ENCODE measurements around the gene SLC6A6. TPM values are rescaled to one million over a fixed set of nuclear protein-coding genes. Genes with fewer than 3 reads are reported as not detected.

SLC6A6 gene
- total RNA-seq, 2 donors from 2014 or later: 43.1 to 56.5 TPM

DNA sequence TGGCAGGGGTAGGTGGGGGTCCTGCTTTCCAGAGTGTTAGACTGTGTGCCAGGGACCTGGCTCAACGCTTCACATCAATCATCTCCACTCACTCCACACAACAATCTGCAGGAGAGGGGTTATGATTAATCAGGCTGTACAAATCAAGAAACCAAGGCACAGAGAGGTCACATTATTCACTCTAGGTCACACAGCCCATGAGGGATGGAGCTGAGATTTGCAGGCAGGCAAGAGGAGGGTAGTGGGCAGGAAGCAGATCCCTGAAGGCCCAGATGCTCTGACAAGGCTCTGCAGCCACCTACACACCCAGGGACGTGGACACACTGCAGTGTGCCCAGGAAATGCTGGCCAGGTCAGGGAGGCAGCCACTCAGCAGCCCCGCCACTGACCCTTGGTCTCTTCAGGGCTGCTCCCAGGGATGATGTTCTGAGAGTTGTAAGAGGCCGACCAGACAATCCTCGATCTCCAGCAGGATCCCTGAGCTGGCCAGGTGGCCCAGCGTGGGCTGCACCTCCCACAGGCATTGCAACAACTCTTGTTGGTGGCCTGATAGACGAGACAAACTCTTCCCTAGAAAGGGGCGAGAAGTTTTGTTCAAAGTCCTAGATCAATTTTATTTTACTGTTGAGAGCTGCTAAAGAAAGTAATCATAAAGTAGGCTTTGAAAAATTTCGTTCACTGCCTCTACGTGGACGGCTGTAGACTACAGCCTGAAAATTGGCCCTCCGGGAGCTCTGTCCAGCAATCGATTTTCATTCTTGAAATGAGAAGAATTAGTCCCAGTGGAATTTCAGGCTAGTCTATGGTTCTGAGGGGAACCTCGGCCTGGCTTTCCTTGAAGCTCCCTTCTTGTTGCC is 4.2 kb upstream of the SLC6A6 start:
- TF ChIP-seq, protein P1, sequence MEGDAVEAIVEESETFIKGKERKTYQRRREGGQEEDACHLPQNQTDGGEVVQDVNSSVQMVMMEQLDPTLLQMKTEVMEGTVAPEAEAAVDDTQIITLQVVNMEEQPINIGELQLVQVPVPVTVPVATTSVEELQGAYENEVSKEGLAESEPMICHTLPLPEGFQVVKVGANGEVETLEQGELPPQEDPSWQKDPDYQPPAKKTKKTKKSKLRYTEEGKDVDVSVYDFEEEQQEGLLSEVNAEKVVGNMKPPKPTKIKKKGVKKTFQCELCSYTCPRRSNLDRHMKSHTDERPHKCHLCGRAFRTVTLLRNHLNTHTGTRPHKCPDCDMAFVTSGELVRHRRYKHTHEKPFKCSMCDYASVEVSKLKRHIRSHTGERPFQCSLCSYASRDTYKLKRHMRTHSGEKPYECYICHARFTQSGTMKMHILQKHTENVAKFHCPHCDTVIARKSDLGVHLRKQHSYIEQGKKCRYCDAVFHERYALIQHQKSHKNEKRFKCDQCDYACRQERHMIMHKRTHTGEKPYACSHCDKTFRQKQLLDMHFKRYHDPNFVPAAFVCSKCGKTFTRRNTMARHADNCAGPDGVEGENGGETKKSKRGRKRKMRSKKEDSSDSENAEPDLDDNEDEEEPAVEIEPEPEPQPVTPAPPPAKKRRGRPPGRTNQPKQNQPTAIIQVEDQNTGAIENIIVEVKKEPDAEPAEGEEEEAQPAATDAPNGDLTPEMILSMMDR (conservative IDR thresholded peaks at IDR 0.05): no peak
- Mint-ChIP-seq H3K4me1 (peaks cover 3% of the 10 kb centered on the region), H3K36me3 (ENCODE audit: low read depth) (no peaks in the 10 kb centered on the region), H3K4me3 (no peak overlapping the region), H3K27ac (no peak overlapping the region), H3K27me3 (ENCODE audit: insufficient read depth) (peaks cover 10% of the 10 kb centered on the region), H3K9me3 (no peaks in the 10 kb centered on the region)
- Histone ChIP-seq H3K36me3 (ENCODE audit: control insufficient read depth, insufficient read depth, low read length) (no peaks in the 10 kb centered on the region), H3K4me1 (ENCODE audit: control insufficient read depth, insufficient read depth, low read length) (peaks cover 3% of the 10 kb centered on the region), H3K9ac (ENCODE audit: extremely low read depth, low read length, poor library complexity, severe bottlenecking) (no peak overlapping the region), H3K27me3 (ENCODE audit: control insufficient read depth, insufficient read depth, low read length, poor library complexity, severe bottlenecking) (no peaks in the 10 kb centered on the region), H3K27ac (ENCODE audit: low read depth, low read length) (no peak overlapping the region), H3K9me3 (ENCODE audit: control insufficient read depth, low read length) (no peaks in the 10 kb centered on the region), H3K4me3 (ENCODE audit: low read length) (no peak overlapping the region)
- 84 to 88% methylated on average over 11 to 14 of the region's 14 CpGs for WGBS, 2 experiments (ENCODE audit: insufficient coverage in 1 of 2, insufficient read length in 1 of 2)
- DNase-seq: no peak

DNA sequence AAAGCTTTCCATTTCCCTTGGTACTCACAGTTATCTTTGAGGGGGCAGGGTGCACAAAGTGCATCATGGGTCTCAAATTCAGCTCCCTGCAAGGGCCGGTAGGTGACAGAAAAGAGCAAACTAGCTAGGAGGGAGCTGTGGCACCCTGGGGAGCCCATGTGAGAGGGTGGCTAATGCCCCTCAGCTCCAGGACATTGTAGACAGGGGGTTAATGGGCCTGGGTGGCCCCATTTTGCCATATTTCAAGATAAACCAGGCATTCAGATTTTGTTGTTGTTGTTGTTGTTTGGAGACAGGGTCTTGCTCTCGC is 3.7 kb upstream of the SLC6A6 start:
- Histone ChIP-seq H3K9me3 (ENCODE audit: control insufficient read depth, low read length) (no peaks in the 10 kb centered on the region), H3K4me1 (ENCODE audit: control insufficient read depth, insufficient read depth, low read length) (peaks cover 3% of the 10 kb centered on the region), H3K36me3 (ENCODE audit: control insufficient read depth, insufficient read depth, low read length) (no peaks in the 10 kb centered on the region), H3K27ac (ENCODE audit: low read depth, low read length) (no peak overlapping the region), H3K27me3 (ENCODE audit: control insufficient read depth, insufficient read depth, low read length, poor library complexity, severe bottlenecking) (no peaks in the 10 kb centered on the region), H3K9ac (ENCODE audit: extremely low read depth, low read length, poor library complexity, severe bottlenecking) (no peak overlapping the region), H3K4me3 (ENCODE audit: low read length) (no peak overlapping the region)
- Mint-ChIP-seq H3K4me3 (no peak overlapping the region), H3K4me1 (peaks cover 2% of the 10 kb centered on the region), H3K27ac (no peak overlapping the region), H3K36me3 (ENCODE audit: low read depth) (no peaks in the 10 kb centered on the region), H3K9me3 (no peaks in the 10 kb centered on the region), H3K27me3 (ENCODE audit: insufficient read depth) (peaks cover 12% of the 10 kb centered on the region)
- TF ChIP-seq, protein P1 (conservative IDR thresholded peaks at IDR 0.05): no peak
- no peak for DNase-seq
- 89 to 95% methylated on average over 2 of the region's 2 CpGs for WGBS, 2 experiments (ENCODE audit: insufficient coverage in 1 of 2, insufficient read length in 1 of 2)

DNA sequence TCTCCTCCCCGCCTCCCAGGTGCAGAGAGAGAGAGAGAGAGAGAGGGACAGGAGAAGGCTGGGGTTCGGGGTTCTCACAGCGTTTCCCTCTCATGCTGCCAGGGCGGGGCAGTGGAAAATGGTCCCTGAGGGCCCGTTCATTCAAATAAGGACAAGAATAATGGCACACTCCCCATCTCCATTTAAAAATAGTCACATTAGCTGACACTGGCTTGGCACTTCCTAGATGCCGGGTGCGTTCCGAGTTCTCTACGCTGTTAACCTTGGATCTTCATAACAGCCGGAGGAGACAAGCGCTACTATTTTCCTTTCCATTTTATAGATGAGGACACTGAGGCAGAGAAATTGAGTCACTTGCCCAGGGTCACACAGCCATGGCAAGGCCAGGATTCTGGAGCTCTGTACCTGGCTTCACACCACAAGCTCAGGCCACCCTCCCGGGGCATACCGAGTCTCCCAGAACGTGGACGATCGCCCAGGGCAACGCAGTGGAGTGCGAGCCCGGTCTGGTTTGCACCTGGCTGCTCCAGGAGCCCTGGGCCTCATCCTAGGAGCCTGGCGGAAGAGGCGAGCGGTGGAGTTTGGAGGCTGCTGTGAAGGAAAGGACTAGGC is 608 bp upstream of the SLC6A6 start:
- no peaks in the 10 kb centered on the region for H3K9me3 ChIP-seq (ENCODE audit: control insufficient read depth, low read length)
- H3K36me3 ChIP-seq (ENCODE audit: control insufficient read depth, insufficient read depth, low read length): no peaks in the 10 kb centered on the region
- peak overlapping the region; percentile 93 for H3K4me3 Mint-ChIP-seq
- H3K9me3 Mint-ChIP-seq: no peaks in the 10 kb centered on the region
- H3K27ac Mint-ChIP-seq: peak overlapping the region; percentile 82
- TF ChIP-seq, protein P1 (conservative IDR thresholded peaks at IDR 0.05): no peak
- H3K27ac ChIP-seq (ENCODE audit: low read depth, low read length): peak overlapping the region; percentile 65
- no peak for DNase-seq
- peaks cover 3% of the 10 kb centered on the region for H3K4me1 ChIP-seq (ENCODE audit: control insufficient read depth, insufficient read depth, low read length)
- H3K4me3 ChIP-seq (ENCODE audit: low read length): peak overlapping the region; percentile 94
- WGBS, 2 experiments (ENCODE audit: insufficient coverage in 1 of 2, insufficient read length in 1 of 2): 54 to 84% methylated on average over 8 to 22 of the region's 22 CpGs
- H3K9ac ChIP-seq (ENCODE audit: extremely low read depth, low read length, poor library complexity, severe bottlenecking): peak overlapping the region; percentile 54
- H3K27me3 Mint-ChIP-seq (ENCODE audit: insufficient read depth): peaks cover 12% of the 10 kb centered on the region
- peaks cover 5% of the 10 kb centered on the region for H3K36me3 Mint-ChIP-seq (ENCODE audit: low read depth)
- no peaks in the 10 kb centered on the region for H3K27me3 ChIP-seq (ENCODE audit: control insufficient read depth, insufficient read depth, low read length, poor library complexity, severe bottlenecking)
- H3K4me1 Mint-ChIP-seq: peaks cover 20% of the 10 kb centered on the region

Measured in endodermal cell (in vitro differentiated cells).